Esophagus squamous epithelium (tissue), 5 donors: ENCODE measurements around the gene ZNF273. TPM values are rescaled to one million over a fixed set of nuclear protein-coding genes. Genes with fewer than 3 reads are reported as not detected.
"Not testable (repeated sequence)": the region's sequence is repeated elsewhere in the genome, so short reads cannot be mapped to it uniquely, and the experiment has no call there.

Experiments
- DNase-seq: peaks from one replicate; lab custom pipeline; 2025; lab: John Stamatoyannopoulos, UW
- H3K27ac ChIP-seq, 4 donors: fragments of 200-600 bp; sonication (generic); one replicate each; pipeline ENCODE4 v1.5.1; 2016 to 2019; ENCODE audit warnings: mild to moderate bottlenecking in 1 of 4
- H3K27me3 ChIP-seq, 4 donors: fragments of 200-600 bp; sonication (generic); 1 replicate in 3 of 4; 2 replicates in 1 of 4; pipeline versions ENCODE4 v1.5.1 to v1.6.0; 2017 to 2021; ENCODE audit warnings: antibody characterized with exemption in 1 of 4
- H3K36me3 ChIP-seq, 3 donors: fragments of 200-600 bp; sonication (generic); one replicate each; pipeline ENCODE4 v1.5.1; 2016 to 2019
- H3K4me1 ChIP-seq, 3 donors: fragments of 200-600 bp; sonication (generic); one replicate each; pipeline ENCODE4 v1.5.1; 2017 to 2019
- H3K4me3 ChIP-seq, 4 donors: fragments of 200-600 bp; sonication (generic); 1 replicate in 3 of 4; 2 replicates in 1 of 4; pipeline ENCODE4 v1.5.1; 2016 to 2019; ENCODE audit warnings: mild to moderate bottlenecking in 2 of 4, moderate library complexity in 1 of 4
- H3K9me3 ChIP-seq, 3 donors: fragments of 200-600 bp; sonication (generic); one replicate each; pipeline ENCODE4 v1.5.1; 2016 to 2019
- POLR2A ChIP-seq, 4 donors: fragments of 450-650 bp; IDR thresholded peaks; one replicate each; pipeline ENCODE4 v1.6.1; 2017; ENCODE audit warnings: antibody characterized with exemption in 4 of 4, mild to moderate bottlenecking in 4 of 4, moderate library complexity in 3 of 4
- WGBS, 2 donors: methylation state at CpG; one replicate each; pipeline ENCODE4 v1.1.5; 2018; 5-methylcytosine and 5-hydroxymethylcytosine counted together
- intact Hi-C: fragments of 100-400 bp; cut with DNase I; formaldehyde crosslinking; loops from one replicate; pipeline ENCODE4 v1.15.0; 2022
- total RNA-seq, 4 donors: library from RNA; depleted of rRNA; stranded (reverse); fragments of >200 nt; gene quantifications; one replicate each; pipeline ENCODE4 v1.1.0, GENCODE V29; 2016
- TF ChIP-seq, protein P1 (sequence below), 6 experiments: fragments of 450-650 bp in 4 of 6; fragments of 200-600 bp in 2 of 6; sonication (generic) in 2 of 6; IDR thresholded peaks; one replicate each; pipeline ENCODE4 v1.5.1; 2016 to 2019; ENCODE audit warnings: antibody characterized with exemption in 6 of 6, mild to moderate bottlenecking in 4 of 6, moderate library complexity in 4 of 6
- donor health status: DM: yes; HTN: yes; CAD: no.

The ZNF273 gene
- total RNA-seq, 4 donors from 2014 or later, result 8.0 to 43.3 (median 14.0) TPM

DNA sequence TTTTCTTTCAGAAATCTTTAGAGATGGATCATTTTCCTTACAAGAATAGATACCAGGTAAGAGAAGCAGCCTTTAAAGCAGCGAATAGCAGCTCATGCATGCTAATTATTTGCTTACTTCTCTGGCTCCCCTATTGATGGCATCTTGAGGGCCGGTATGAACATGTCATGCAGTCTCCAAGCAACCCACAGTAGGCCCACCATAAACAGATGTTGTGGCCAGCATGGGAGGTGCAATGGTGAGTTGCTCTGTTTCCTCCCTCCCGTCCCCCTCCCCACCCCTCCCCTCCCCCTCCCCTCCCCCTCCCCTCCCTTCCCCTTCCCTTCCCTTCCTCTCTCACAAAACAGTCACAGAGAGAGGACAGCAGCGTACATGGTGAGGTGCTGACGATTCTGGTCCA is 9.7 kb upstream of the ZNF273 start:
- Histone ChIP-seq H3K9me3 (no peaks in the 10 kb centered on the region), H3K4me3 (no peak overlapping the region), H3K4me1 (peaks cover 28 to 50% (median 34%) of the 10 kb centered on the region in 3 donors), H3K27me3 (peaks cover 0 to 8% (median 0%) of the 10 kb centered on the region in 4 donors), H3K27ac (no peak overlapping the region), H3K36me3 (peaks cover 0 to 28% (median 0%) of the 10 kb centered on the region in 3 donors)
- DNase-seq, result no peak
- 48 to 80% methylated on average over 5 of the region's 5 CpGs for WGBS, 2 donors
- intact Hi-C loops, result no loop called here
- TF ChIP-seq, protein P1, sequence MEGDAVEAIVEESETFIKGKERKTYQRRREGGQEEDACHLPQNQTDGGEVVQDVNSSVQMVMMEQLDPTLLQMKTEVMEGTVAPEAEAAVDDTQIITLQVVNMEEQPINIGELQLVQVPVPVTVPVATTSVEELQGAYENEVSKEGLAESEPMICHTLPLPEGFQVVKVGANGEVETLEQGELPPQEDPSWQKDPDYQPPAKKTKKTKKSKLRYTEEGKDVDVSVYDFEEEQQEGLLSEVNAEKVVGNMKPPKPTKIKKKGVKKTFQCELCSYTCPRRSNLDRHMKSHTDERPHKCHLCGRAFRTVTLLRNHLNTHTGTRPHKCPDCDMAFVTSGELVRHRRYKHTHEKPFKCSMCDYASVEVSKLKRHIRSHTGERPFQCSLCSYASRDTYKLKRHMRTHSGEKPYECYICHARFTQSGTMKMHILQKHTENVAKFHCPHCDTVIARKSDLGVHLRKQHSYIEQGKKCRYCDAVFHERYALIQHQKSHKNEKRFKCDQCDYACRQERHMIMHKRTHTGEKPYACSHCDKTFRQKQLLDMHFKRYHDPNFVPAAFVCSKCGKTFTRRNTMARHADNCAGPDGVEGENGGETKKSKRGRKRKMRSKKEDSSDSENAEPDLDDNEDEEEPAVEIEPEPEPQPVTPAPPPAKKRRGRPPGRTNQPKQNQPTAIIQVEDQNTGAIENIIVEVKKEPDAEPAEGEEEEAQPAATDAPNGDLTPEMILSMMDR (IDR thresholded peaks at IDR 0.05), result no peak

DNA sequence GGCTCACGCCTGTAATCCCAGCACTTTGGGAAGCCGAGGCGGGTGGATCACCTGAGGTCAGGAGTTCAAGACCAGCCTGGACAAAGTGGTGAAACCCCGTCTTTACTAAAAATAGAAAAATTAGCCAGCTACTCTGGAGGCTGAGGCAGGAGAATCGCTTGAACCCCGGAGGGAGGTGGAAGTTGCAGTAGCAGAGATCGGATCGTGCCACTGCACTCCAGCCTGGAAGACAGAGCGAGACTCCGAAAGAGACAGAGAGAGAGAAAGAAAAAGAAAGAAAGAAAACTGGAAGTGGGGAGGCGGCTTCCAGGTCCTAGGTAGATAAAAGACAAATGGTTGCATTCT is 640 bp upstream of the ZNF273 start:
- DNase-seq, intact Hi-C loops: not testable (repeated sequence)
- H3K4me3 ChIP-seq, result peak overlapping the region; percentile 61 to 91 (median 70)

DNA sequence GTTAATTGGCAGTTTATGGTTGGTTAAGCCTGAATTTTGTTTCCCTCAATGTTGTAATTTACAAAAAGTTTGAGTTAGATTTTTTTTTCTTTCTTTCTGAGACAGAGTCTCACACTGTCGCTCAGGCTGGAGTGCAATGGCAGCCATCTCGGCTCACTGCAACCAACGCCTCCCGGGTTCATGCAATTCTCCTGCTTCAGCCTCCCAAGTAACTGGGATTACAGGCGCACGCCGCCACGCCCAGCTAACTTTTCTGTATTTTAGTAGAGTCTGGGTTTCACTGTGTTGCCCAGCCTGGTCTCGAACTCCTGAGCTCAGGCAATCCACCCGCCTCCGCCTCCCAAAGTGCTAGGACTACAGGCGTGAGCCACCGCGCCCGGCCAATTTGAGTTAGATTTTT is 935 bp downstream of the ZNF273 start:
- Histone ChIP-seq H3K27me3 (no peaks in the 10 kb centered on the region), H3K4me1 (peaks cover 6 to 50% (median 13%) of the 10 kb centered on the region in 3 donors), H3K36me3 (peaks cover 0 to 16% (median 0%) of the 10 kb centered on the region in 3 donors), H3K4me3 (peak overlapping the region in 3 of 4 donors; percentile 61 to 91 (median 76)), H3K27ac (no peak overlapping the region), H3K9me3 (no peaks in the 10 kb centered on the region)
- intact Hi-C loops, result no loop called here
- DNase-seq, result no peak
- WGBS, 2 donors, result 89 to 96% methylated on average over 13 to 15 of the region's 15 CpGs
- TF ChIP-seq, protein P1 (IDR thresholded peaks at IDR 0.05), result no peak

More for the DNA sequence above, 640 bp upstream of the ZNF273 start:
- H3K27me3 ChIP-seq, H3K9me3 ChIP-seq: not testable (repeated sequence)
- WGBS, 2 donors, result 63 to 64% methylated on average over 11 of the region's 11 CpGs
- H3K4me1 ChIP-seq, result peaks cover 6 to 42% (median 13%) of the 10 kb centered on the region in 3 donors
- peaks cover 0 to 30% (median 0%) of the 10 kb centered on the region in 3 donors for H3K36me3 ChIP-seq
- H3K27ac ChIP-seq, result peak overlapping the region in 2 of 4 donors; percentile 85 to 94

DNA sequence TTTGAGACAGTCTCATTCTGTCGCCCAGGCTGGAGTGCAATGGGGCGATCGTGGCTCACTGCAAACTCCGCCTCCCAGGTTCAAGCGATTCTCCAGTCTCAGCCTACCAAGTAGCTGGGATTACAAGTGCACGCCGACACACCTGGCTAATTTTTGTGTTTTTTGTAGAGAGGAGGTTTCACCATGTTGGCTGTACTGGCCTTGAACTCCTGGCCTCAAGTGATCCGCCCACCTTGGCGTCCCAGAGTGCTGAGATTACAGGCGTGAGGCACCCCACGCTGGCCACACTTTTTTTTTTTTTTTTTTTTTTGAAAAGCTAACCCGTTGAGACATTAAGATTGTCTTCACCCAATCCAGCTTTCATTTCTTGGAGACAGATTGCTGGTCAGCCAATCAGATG is 2.1 kb downstream of the ZNF273 start:
- TF ChIP-seq POLR2A (IDR thresholded peaks at IDR 0.05), result no peak
- TF ChIP-seq, protein P1 (IDR thresholded peaks at IDR 0.05), result no peak
- no peak for DNase-seq

DNA sequence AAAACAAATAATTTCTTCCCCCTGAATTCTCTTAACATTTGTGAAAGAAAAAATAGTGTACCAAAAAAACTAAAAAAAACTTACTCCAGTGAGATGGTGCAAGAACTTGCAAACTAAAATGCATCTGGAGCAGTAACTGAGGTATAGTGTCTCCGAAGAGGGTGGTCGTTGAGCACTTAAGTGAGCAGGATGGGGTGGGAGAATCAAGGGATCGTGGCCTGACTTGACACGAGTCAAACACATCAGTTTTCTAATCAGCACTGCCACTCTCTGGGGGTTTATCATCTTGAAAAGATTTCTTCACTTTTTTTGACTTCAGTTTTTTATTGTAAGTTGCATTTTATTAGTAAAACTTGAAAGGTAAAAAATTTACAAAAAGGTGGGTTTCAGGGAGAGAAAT is 2.5 kb downstream of the ZNF273 start:
- H3K36me3 ChIP-seq, result peaks cover 0 to 5% (median 0%) of the 10 kb centered on the region in 3 donors
- H3K4me3 ChIP-seq, result no peak overlapping the region
- TF ChIP-seq, protein P1 (IDR thresholded peaks at IDR 0.05), result no peak
- TF ChIP-seq POLR2A (IDR thresholded peaks at IDR 0.05), result no peak
- H3K27me3 ChIP-seq, result no peaks in the 10 kb centered on the region
- DNase-seq, result no peak
- WGBS, 2 donors, result 63 to 68% methylated on average over 4 of the region's 4 CpGs
- H3K9me3 ChIP-seq, result no peaks in the 10 kb centered on the region
- intact Hi-C loops, result no loop called here
- H3K27ac ChIP-seq, result no peak overlapping the region
- peaks cover 6 to 50% (median 13%) of the 10 kb centered on the region in 3 donors for H3K4me1 ChIP-seq

More for the DNA sequence above, 2.1 kb downstream of the ZNF273 start:
- intact Hi-C loops, result no loop called here
- H3K27me3 ChIP-seq, result no peaks in the 10 kb centered on the region
- no peak overlapping the region for H3K4me3 ChIP-seq
- H3K4me1 ChIP-seq, result peaks cover 6 to 50% (median 13%) of the 10 kb centered on the region in 3 donors
- WGBS, 2 donors, result 86 to 91% methylated on average over 6 to 11 of the region's 12 CpGs
- peaks cover 0 to 9% (median 0%) of the 10 kb centered on the region in 3 donors for H3K36me3 ChIP-seq
- no peaks in the 10 kb centered on the region for H3K9me3 ChIP-seq
- H3K27ac ChIP-seq, result no peak overlapping the region
